HPDE6-E6E7 (cell line): ENCODE results near the gene PKN1.

ENCODE experiments used
- DNase-seq: peaks from one replicate; pipeline ENCODE4 v3.0.0; 2011; ENCODE audit warnings: missing footprints; ENCODE audit errors: extremely low spot score

PKN1 gene

DNA sequence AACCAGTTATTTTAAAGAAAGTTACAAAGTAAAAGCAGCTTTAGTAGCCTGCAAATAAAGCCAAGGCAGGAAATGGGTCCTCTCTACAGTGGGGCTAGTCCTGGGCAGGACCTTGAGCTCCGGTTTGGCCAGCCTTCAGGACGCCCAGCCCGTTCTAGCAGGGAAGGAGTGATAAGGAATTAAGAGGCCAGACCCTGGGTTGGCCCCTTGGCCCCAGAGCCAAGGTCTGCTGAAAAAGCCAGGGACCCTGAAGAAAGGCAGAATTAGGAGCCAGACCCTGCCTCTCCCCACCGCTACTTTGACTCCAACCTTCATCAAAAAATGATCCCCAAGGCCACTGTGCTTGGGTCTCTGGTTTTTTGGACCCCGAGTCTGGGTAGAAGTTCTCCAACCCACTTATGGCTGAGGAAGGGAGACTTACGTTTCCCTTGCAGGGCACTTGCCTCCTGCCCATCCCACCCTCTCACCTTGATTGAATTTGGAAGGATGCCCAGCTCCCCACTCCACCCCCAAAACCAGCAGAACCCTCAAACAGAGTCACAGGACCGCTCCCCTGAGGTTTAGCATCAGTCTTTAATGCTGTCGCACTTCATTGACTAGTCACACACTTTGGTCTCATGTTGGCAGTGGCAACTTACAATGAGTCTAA lies 81.2 kb downstream of the PKN1 start:
- DNase-seq, result no peak

DNA sequence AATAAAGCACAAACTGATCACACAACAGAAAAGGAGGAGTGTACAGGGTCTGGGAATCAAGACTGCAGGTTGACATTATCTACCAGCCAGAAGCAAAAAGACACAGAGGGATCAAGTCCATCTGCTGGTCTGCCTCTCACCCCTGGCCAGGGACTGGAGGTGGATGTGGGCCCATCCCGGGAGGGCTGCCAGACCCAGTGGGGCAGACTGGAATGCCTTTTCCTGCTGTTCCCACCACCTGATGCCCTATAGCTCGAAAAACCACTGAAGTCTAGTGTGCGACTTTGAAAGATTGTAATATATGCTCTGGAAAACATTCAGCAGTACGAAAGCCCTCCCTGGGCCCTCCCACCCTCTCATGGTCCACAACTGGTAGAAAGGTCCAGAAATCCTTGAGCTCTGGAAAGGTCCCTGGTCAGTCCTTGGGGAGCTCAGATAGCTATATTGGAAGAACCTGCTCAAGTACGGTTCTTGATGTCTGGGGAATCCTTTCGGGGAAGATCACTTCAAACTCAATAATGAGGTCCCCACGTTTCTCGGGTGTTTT lies 82.5 kb downstream of the PKN1 start:
- no peak for DNase-seq

DNA sequence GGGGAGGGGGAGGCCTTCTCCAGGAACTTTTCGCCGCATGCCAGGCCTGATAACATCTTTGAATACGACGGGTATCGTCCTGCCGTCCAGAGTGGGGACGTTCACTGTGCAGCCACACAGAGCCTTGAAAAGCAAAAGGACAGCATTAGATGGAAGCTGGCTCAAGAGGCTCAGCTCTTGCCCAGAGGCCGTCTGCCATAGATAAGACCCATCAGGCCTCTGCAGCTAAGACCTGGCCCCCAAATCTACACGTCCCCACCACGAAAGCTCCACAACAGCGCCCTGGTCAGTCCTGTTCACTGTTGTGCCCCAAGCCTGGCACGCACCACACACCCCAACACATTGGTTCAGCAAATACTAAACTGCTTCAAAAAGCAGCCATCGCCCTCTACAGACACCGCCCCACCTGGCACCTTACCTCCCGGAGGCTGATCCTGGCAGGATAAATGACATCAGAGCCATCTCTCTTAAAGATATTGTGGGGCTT lies 83.0 kb downstream of the PKN1 start:
- DNase-seq, result no peak

DNA sequence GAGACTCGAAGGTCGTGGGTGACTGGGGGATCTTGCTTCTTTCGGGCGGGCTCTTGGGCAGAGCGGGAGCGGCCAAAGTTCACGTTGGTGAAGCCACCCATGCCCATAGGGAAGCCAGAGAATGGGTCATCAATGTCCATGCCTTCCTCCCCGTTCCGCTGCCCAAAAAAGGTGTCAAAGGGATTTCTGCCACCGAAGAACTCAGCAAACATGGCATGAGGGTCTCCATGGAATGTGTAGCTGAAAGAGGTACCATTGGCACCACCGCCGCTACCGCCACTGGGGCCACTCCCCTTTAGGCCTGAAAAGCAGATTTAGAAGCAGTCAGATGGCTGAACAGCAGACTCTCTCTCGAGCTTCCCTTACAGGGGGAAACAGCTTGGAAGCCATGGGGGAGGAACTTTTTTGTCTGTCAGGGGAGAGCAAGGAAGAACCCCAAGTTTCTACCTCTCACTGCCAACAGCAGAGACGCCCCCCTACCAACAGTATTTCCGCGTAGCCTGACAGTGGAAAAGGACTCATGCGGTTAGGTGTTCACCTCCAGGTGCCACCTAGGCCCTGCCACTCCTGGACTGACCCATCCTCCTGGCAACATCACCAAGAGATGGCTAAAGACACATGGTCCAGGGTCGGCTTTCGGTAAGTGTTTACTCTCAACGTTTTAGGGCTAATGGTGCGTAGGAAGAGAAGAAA lies 83.8 kb downstream of the PKN1 start:
- no peak for DNase-seq

DNA sequence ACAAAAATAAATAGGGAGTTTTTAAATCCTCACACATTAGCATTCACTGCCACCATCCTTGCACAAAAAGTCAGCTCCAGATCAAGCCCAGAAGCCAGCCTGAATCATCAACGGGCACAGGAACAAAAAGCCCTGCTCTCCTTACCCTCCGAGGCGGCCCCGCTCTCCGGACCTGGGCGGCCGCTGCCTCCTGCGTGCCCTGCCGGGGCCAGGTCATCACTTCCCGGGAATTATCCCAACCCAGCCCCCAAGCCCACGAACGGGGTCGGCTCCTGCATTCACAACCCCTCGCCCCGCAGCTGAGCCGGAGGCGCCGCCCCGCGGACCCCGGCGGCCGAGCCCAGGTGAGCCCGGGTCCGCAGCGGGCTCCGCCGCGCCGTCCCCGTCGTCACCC lies 84.3 kb downstream of the PKN1 start:
- no peak for DNase-seq

DNA sequence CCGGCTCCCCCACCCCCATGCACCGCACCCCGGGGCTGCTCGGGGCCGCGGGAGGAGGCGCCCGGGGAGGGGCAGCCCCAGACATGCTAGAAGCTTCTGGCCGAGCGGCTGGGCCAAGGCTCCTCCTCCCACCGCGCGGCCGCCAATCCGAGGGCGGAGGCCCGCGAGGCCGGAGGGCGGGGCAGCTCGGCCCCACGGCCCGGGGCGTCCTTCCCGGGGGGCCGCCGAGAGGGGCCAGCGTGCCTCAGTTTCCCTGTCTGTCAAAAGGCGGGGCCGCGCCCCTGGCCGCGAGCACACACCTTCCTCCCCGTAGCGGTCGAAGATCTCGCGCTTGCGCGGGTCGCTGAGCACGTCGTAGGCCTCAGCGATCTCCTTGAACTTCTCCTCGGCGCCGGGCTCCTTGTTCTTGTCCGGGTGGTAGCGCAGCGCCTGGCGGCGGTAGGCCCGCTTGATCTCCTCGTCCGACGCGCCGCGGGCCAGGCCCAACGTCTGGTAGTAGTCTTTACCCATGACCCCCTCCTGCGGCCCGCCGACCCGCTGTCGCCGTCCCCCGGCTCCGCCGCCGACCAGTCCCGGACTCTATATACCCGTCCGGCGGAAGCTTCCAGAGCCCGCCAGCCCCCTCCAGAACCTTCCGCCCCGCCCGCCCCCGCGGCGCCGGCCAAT lies 84.9 kb downstream of the PKN1 start, which contains the start of gene DNAJB1:
DNAJB1 (minus strand) TSS at position 558 of the 666 bp plus-strand sequence; CDS start at position 510, 48 bp downstream.
- no peak for DNase-seq

DNA sequence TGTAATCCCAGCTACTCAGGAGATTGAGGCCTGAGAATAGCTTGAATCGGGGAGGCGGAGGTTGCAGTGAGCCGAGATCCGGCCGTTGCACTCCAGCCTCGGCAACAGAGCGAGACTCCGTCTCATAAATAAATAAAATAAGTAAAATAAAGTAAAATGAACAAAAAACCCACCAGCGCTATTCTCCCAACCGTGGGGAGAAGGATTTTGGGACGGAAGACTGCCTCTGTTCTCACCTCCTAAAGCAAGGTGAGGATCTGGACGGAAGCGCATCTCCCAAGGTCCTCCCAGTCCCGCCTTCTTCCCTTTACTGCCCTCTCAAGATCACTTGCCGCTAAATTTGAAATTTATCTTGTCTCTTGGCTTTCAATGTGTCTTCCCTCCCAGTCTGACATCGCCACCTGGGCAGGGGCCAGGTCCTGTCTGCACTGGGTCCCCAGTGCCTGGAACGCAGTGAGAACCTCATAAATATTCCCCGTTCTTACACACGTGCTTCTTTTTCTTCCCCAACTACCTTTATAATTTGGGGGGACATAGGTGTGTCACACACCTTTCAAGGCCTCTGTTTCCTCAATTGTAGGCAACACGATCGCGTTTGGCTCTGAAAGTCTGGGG lies 86.2 kb downstream of the PKN1 start:
- DNase-seq, result no peak

DNA sequence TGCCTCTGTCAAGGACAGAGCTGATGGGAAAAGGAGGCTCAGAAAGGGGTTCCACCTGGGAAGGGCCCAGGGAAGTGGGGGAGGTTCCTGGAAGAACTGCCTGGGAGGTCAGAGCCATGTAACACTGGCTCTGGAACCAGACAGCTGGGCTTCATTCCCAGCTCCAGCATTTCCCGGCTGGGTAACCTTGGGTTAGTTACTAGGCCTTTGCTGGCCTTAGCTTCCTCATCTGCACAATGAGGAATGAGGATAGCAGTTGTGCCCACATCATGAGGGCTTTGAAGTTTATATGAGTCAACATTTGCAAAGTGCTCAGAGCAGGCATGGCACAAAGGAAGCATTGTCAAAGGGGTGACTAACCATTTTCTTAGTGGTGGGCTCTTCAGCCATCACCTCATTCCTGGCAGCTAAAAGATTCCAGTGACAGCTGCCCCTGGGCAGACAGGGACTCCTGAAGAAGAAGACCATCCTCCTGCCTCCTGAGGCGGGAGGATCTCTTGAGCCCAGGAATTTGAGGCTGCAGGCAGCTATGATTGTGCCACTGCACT lies 86.8 kb downstream of the PKN1 start:
- DNase-seq, result no peak

DNA sequence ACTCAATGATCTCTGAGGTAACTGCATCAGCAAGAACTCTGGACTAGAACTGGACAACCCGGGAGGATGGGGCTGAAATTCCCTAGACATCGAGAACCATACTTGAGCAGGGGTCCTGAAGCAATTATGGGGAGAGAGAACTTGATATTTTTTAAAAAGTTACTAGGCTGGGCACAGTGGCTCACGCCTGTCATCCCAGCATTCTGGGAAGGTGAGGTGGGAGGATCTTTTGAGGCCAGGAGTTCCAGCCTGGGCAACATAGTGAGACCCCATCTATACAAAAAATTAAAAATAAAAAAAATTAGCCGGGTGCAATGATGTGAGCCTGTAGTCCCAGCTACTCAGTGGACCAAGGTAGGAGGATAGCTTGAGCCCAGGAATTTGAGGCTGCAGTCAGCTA lies 87.4 kb downstream of the PKN1 start:
- no peak for DNase-seq
